Activated T-cell treated with anti-CD3 and anti-CD28 coated beads, Interleukin-2, amount 50 U/mL, for 48 hours (primary cell): ENCODE results near the gene EIF2S3B.

Experiments used
- DNase-seq, 2 experiments: peaks; one replicate each; pipeline ENCODE4 v3.0.0-alpha.2; 2020

Gene EIF2S3B

DNA sequence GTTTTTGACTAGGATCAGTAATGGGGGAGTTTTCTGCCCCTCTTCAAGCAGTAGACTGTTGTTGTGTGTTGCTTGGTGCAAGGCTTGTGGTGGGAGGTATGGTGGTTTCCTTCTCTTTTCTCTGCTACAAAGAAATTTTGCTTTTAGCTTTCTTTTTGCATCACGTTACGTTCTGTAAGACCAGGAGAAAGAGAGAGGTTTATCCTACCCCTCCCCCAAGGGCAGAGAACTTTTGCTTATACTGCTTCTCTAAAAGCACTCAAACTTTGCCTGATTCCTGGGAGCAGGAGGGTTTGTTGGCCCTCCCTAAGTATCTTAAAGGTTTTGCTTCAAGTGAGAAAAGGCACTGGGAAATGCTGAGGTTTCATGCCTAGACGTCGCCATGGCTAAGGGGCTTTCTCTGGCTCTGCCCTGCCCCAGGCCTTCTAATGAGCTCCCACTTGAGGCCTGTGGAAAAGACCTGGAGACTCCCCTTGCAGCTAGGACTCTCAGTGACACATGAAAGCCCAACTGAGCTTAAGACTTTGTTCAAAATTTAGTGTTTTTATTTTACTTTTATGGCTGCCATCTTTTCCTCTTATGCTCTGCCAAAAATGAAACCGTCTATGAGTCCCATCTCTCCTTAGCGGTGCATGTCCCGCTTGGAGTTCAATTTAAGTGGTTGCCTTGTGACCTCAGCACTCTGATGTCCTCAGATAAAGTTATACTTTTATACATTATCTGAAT lies 49.2 kb downstream of the EIF2S3B start:
- peak; percentile 44 to 46 for DNase-seq

- peak in 1 of 2 experiments; percentile 29 for DNase-seq
Measured at GRCh38 chr12:10557329-10557728, 51.6 kb downstream of the EIF2S3B start.

DNA sequence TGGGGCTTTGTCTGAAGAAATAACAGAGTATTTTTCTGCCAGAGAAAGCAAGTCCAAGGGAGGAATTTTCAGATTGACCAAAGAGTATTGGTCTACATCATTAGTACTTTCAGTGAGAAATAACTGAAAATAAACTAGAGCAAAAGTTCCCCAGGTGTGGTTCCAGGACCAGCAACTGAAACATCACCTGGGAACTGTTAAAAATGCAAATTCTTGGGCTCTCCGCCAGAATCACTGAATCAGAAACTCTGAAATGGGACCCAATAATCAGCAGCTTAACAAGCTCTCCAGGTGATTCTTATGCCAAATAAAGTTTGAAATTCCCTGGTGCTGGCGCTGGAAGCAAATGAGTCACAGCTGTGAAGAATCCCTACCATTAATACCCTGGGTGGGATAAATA lies 52.1 kb downstream of the EIF2S3B start:
- DNase-seq: no peak
